HG03039 (cell line): ENCODE results near the gene IRF6.

ENCODE experiments used
- ATAC-seq: cut with Tn5 transposase; IDR thresholded peaks from one replicate; pipeline ENCODE4 v1.9.1; 2021; ENCODE audit warnings: mild to moderate bottlenecking, moderate library complexity; ENCODE audit not compliant: unreplicated experiment

Gene IRF6

DNA sequence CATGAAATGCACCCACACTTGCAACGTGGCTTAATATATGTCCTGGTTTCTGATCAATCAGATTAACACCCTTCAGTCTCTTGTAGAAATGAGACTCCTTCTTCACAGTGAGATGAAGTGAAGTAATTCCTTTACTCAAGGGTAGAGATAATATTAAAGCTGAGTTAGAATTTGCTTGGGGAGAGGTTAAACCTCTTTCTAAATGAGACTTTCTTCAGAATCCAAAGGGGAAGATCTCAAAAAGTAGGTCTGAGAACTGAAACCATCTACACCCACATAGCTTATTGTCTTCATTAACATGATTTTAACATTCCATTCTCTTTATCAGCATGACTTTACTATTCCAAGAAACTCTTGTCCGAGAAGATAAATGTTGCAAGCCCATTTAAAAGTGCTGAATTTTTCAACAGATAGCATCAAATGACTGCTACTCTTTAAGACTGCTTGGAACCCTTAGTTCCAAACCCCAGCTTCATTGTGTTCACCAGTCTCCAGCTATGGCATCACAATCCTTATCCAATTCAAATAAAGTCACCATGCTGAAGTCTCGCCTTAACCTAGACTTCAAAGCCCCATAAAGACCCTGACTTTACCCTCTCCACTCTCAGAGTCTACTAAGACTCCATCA lies 69.3 kb downstream of the IRF6 start:
- no peak for ATAC-seq
